OCI-LY1 (cell line): ENCODE data around the gene FOXD1.

Source experiments
- H2AFZ ChIP-seq: fragments of 200-600 bp; sonication (generic), shearing (Covaris generic); 2 replicates; pipeline ENCODE4 v1.6.0; 2014; ENCODE audit warnings: antibody characterized with exemption, mild to moderate bottlenecking, low read length
- H3F3A ChIP-seq: fragments of 200-600 bp; sonication (generic), shearing (Covaris generic); 2 replicates; pipeline ENCODE4 v1.6.0; 2014; ENCODE audit warnings: mild to moderate bottlenecking, antibody characterized with exemption, low read length, moderate library complexity; ENCODE audit not compliant: insufficient read depth
- H3K27ac ChIP-seq: fragments of 200-600 bp; sonication (generic); 2 replicates; pipeline ENCODE4 v1.5.1; 2014; ENCODE audit warnings: low read length, mixed run types, mild to moderate bottlenecking, low read depth; ENCODE audit not compliant: poor library complexity, severe bottlenecking
- H3K27me3 ChIP-seq: fragments of 200-600 bp; sonication (generic); 2 replicates; pipeline ENCODE4 v1.6.0; 2014; ENCODE audit warnings: antibody characterized with exemption, mild to moderate bottlenecking, low read length, moderate library complexity; ENCODE audit not compliant: insufficient read depth
- H3K36me3 ChIP-seq: fragments of 200-600 bp; sonication (generic); 2 replicates; pipeline ENCODE4 v1.6.1; 2014; ENCODE audit warnings: mild to moderate bottlenecking, antibody characterized with exemption, low read length, moderate library complexity, mixed read lengths; ENCODE audit not compliant: insufficient read depth
- H3K4me1 ChIP-seq: fragments of 200-600 bp; sonication (generic); 2 replicates; pipeline ENCODE4 v1.5.1; 2014; ENCODE audit warnings: mild to moderate bottlenecking, low read length, moderate library complexity; ENCODE audit not compliant: insufficient read depth, severe bottlenecking
- H3K4me2 ChIP-seq: fragments of 200-600 bp; sonication (generic), shearing (Covaris generic); 2 replicates; pipeline ENCODE4 v1.6.1; 2014; ENCODE audit warnings: low read length
- H3K4me3 ChIP-seq: fragments of 200-600 bp; sonication (generic); 2 replicates; pipeline ENCODE4 v1.5.1; 2014; ENCODE audit warnings: low read length, low read depth, mild to moderate bottlenecking, mixed read lengths; ENCODE audit not compliant: poor library complexity, severe bottlenecking
- H3K79me2 ChIP-seq: fragments of 200-600 bp; shearing (Covaris generic); 2 replicates; pipeline ENCODE4 v1.6.1; 2016; ENCODE audit warnings: mixed run types, low read length, mixed read lengths; ENCODE audit not compliant: insufficient read depth
- H3K9ac ChIP-seq: fragments of 200-600 bp; sonication (generic), shearing (Covaris generic); 2 replicates; pipeline ENCODE4 v1.6.1; 2014; ENCODE audit warnings: mild to moderate bottlenecking, low read length, mixed read lengths
- H3K9me2 ChIP-seq: fragments of 200-600 bp; sonication (generic), shearing (Covaris generic); 2 replicates; pipeline ENCODE4 v1.6.1; 2014; ENCODE audit warnings: low read depth, mild to moderate bottlenecking, low read length, mixed read lengths
- H3K9me3 ChIP-seq: fragments of 200-600 bp; shearing (Covaris generic); 2 replicates; pipeline ENCODE4 v1.6.1; 2014; ENCODE audit warnings: low read length, mixed read lengths
- H4K20me1 ChIP-seq: fragments of 200-600 bp; sonication (generic), shearing (Covaris generic); 2 replicates; pipeline ENCODE4 v1.6.0; 2016; ENCODE audit warnings: mild to moderate bottlenecking, low read length; ENCODE audit not compliant: insufficient read depth
- CTCF ChIP-seq: fragments of 200-600 bp; sonication (generic), shearing (Covaris generic); IDR thresholded peaks from 2 replicates; pipeline ENCODE4 v1.5.1; 2017; ENCODE audit warnings: mild to moderate bottlenecking, antibody characterized with exemption, low read length, moderate library complexity, mixed read lengths
- EZH2 ChIP-seq: fragments of 200-600 bp; sonication (generic), shearing (Covaris generic); IDR thresholded peaks from 2 replicates; pipeline ENCODE4 v1.8.0; 2017; ENCODE audit warnings: borderline replicate concordance, mixed run types, mild to moderate bottlenecking, antibody characterized with exemption, low read length, moderate library complexity, mixed read lengths

Gene FOXD1

GRCh38 chr5:73450137-73450536 lies 1.6 kb upstream of the FOXD1 start:
- Histone ChIP-seq H3K4me1 (peaks cover 9% of the 10 kb centered on the region), H3K4me2 (no peak overlapping the region), H3K27ac (no peak overlapping the region), H3K9me2 (no peaks in the 10 kb centered on the region), H3K27me3 (no peaks in the 10 kb centered on the region), H3K4me3 (no peak overlapping the region), H3K9me3 (no peaks in the 10 kb centered on the region), H3K36me3 (no peaks in the 10 kb centered on the region), H3K79me2 (no peaks in the 10 kb centered on the region), H2AFZ (no peak overlapping the region), H3K9ac (no peak overlapping the region), H3F3A (no peaks in the 10 kb centered on the region), H4K20me1 (no peaks in the 10 kb centered on the region)
- TF ChIP-seq EZH2: no peak
- TF ChIP-seq CTCF: no peak

GRCh38 chr5:73447530-73448462 lies 781 bp downstream of the FOXD1 start:
- H3K9me3 ChIP-seq: no peaks in the 10 kb centered on the region
- H2AFZ ChIP-seq: no peak overlapping the region
- H3F3A ChIP-seq: no peaks in the 10 kb centered on the region
- peak overlapping the region; percentile 57 for H3K4me3 ChIP-seq
- TF ChIP-seq EZH2 (no peak), CTCF (no peak)
- H3K27me3 ChIP-seq: no peaks in the 10 kb centered on the region
- H4K20me1 ChIP-seq: no peaks in the 10 kb centered on the region
- no peak overlapping the region for H3K9ac ChIP-seq
- H3K36me3 ChIP-seq: no peaks in the 10 kb centered on the region
- no peaks in the 10 kb centered on the region for H3K79me2 ChIP-seq
- H3K27ac ChIP-seq: no peak overlapping the region
- peaks cover 9% of the 10 kb centered on the region for H3K4me1 ChIP-seq
- H3K9me2 ChIP-seq: no peaks in the 10 kb centered on the region
- H3K4me2 ChIP-seq: peak overlapping the region; percentile 62

- no peak overlapping the region for H3K9ac ChIP-seq
- H3K27ac ChIP-seq: no peak overlapping the region
- no peaks in the 10 kb centered on the region for H3F3A ChIP-seq
- H3K79me2 ChIP-seq: no peaks in the 10 kb centered on the region
- peak overlapping the region; percentile 44 for H3K4me3 ChIP-seq
- no peak overlapping the region for H2AFZ ChIP-seq
- peak overlapping the region; percentile 52 for H3K4me2 ChIP-seq
- H3K4me1 ChIP-seq: peaks cover 9% of the 10 kb centered on the region
- H3K27me3 ChIP-seq: no peaks in the 10 kb centered on the region
- H3K36me3 ChIP-seq: no peaks in the 10 kb centered on the region
- no peak for TF ChIP-seq EZH2
- no peak for TF ChIP-seq CTCF
- no peaks in the 10 kb centered on the region for H3K9me2 ChIP-seq
- H3K9me3 ChIP-seq: no peaks in the 10 kb centered on the region
- no peaks in the 10 kb centered on the region for H4K20me1 ChIP-seq
These were observed 1.7 kb downstream of the FOXD1 start for GRCh38 chr5:73446631-73447529.
